ENCODE data around the gene RALGAPA2. TPM values are rescaled to one million over a fixed set of nuclear protein-coding genes. Genes with fewer than 3 reads are reported as not detected.

Gene RALGAPA2
- polyA plus RNA-seq, 1 donor = 33.1 TPM

DNA sequence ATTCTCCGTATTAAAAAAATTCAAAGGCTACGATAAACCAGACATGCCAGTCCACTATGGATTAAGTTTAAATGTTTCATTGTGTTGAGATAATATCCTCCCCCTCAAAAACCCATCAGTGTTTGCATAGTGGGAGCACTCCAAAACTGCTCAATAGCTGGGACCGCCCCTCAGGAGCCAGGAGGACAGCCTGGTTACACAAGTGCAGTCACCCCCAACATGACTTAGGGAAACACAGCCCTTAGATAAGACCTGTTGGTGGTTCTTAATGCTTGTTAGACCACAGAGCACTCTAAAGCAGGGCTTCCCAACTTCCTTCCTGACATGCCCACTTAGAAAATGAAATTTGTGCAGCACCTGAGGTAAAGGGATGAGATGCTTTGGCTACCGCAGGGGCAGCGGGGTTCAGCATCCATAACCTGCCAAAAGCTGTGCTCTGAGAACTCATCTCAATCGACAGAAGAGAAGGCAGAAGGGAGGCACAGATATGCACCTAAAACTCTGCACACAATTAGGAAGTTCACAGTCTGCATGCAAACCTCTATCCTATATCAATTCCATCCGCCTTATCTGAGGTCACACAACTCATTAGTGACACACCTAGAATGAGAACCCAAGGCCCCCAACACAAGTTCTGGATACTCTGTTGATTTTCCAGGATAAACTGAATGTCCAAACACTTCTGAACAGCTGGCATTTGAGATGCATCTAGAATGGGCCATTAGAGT, 74.3 kb downstream of the RALGAPA2 start:
- no peak for DNase-seq
- H3K27ac ChIP-seq (ENCODE audit: low read length) = no peak overlapping the region
- 100% methylated on average over 1 of the region's 7 CpGs for WGBS (ENCODE audit: insufficient coverage, low lambda C conversion rate)
- no peaks in the 10 kb centered on the region for H3K9me3 ChIP-seq (ENCODE audit: control insufficient read depth, low read depth, low read length)
- peaks cover 48% of the 10 kb centered on the region for H3K36me3 ChIP-seq (ENCODE audit: control insufficient read depth, insufficient read depth, low read length)
- H3K27me3 ChIP-seq (ENCODE audit: control insufficient read depth, insufficient read depth, low read length) = no peaks in the 10 kb centered on the region
- H3K4me3 ChIP-seq (ENCODE audit: low read length) = no peak overlapping the region
- no peaks in the 10 kb centered on the region for H3K4me1 ChIP-seq (ENCODE audit: control insufficient read depth, insufficient read depth, low read length)

DNA sequence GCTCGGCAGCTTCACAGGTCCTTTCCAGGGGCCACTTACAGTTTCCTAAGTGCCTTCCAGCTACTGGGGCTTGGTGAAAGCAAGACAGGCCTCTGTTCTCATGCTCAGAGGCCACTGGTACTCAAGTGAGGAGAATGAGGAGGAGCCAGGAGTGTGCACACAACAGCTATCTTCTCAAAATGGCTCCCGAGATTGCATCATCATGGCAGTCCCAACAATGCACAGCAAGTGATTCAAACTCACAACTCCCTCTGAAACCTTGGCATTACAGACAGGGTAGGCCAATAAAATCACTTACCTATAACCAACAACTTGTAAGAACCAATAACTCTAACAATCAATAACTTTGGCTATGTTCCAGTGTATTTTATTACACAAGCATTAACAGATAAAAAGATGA, 77.4 kb downstream of the RALGAPA2 start:
- Histone ChIP-seq H3K36me3 (ENCODE audit: control insufficient read depth, insufficient read depth, low read length) (peaks cover 50% of the 10 kb centered on the region), H3K27me3 (ENCODE audit: control insufficient read depth, insufficient read depth, low read length) (no peaks in the 10 kb centered on the region), H3K4me1 (ENCODE audit: control insufficient read depth, insufficient read depth, low read length) (no peaks in the 10 kb centered on the region), H3K4me3 (ENCODE audit: low read length) (no peak overlapping the region), H3K9me3 (ENCODE audit: control insufficient read depth, low read depth, low read length) (no peaks in the 10 kb centered on the region), H3K27ac (ENCODE audit: low read length) (no peak overlapping the region)
- no peak for DNase-seq
- no CpG with 5 or more reads among the region's 2 CpGs for WGBS (ENCODE audit: insufficient coverage, low lambda C conversion rate)

DNA sequence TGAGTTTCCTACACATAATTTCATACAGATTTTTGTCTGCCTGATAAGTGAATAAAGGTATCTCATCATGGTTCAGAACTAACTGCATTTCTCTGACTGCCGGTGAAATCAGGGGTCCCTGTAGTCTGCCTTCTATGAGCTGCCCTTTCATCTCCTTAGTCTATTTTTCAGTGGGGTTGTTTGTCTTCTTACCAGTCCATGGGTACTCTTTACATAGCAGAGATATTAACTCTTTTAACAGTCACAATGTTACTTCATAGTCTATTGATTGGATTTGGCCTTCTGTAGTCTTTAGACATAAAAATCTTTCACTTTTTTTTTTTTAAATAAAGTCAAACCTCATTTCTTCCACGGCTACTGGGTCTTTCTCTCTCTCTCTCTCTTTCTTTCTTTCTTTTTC, 79.8 kb downstream of the RALGAPA2 start:
- DNase-seq = no peak
- Histone ChIP-seq H3K4me3 (ENCODE audit: low read length) (no peak overlapping the region), H3K27ac (ENCODE audit: low read length) (no peak overlapping the region), H3K9me3 (ENCODE audit: control insufficient read depth, low read depth, low read length) (no peaks in the 10 kb centered on the region), H3K27me3 (ENCODE audit: control insufficient read depth, insufficient read depth, low read length) (no peaks in the 10 kb centered on the region), H3K4me1 (ENCODE audit: control insufficient read depth, insufficient read depth, low read length) (no peaks in the 10 kb centered on the region), H3K36me3 (ENCODE audit: control insufficient read depth, insufficient read depth, low read length) (peaks cover 44% of the 10 kb centered on the region)
- 100% methylated on average over 2 of the region's 2 CpGs for WGBS (ENCODE audit: insufficient coverage, low lambda C conversion rate)

DNA sequence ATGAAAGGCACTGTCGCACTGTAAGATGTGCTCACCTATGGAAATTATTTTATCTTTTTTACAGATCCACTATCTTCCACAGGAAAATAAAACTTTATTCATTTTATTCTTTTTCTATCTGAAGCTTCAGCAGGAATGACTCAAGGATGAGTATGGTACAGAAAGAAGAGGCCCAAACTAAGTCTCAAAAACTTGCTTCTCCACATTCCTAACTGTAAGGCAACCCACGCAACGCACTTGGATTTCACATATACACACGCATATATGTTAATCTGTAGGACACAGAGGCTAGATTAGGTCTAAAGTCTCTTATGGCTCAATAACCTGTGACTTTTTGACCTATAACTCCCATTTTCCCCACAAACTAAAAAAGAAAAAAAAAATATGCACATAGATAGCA, 81.9 kb downstream of the RALGAPA2 start:
- no peak overlapping the region for H3K4me3 ChIP-seq (ENCODE audit: low read length)
- H3K4me1 ChIP-seq (ENCODE audit: control insufficient read depth, insufficient read depth, low read length) = no peaks in the 10 kb centered on the region
- H3K27me3 ChIP-seq (ENCODE audit: control insufficient read depth, insufficient read depth, low read length) = no peaks in the 10 kb centered on the region
- no peak for DNase-seq
- no peak overlapping the region for H3K27ac ChIP-seq (ENCODE audit: low read length)
- peaks cover 49% of the 10 kb centered on the region for H3K36me3 ChIP-seq (ENCODE audit: control insufficient read depth, insufficient read depth, low read length)
- H3K9me3 ChIP-seq (ENCODE audit: control insufficient read depth, low read depth, low read length) = no peaks in the 10 kb centered on the region
- WGBS (ENCODE audit: insufficient coverage, low lambda C conversion rate) = 100% methylated on average over 1 of the region's 4 CpGs

DNA sequence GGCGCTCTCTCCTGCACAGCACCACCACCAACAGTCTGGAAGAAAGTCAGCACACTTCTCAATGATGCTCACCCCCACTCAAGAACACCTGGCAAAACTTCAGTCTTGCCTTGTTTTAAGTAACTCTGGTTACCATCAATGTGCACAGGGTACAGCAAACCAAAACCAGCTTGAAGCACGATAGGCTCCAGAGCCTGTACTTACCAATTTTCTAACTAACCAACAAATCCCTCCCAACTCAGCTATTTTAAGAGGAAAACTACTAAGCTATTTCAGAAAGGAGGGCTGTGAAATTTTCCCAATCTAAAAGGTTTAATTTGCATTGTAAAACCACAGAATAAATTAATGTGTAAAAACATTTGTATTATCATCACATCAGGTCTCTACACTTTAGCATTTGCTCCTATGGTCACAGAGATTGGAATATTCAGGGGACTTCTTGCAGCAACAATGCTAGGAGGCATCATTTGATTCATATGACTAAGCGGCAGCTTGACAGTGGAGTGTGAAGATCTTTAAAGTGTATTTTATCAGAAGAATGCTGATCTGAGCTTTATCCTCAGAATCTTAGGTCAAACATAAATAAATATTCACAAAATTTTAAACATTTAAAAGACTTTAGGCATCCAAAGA, 82.8 kb downstream of the RALGAPA2 start:
- Histone ChIP-seq H3K4me1 (ENCODE audit: control insufficient read depth, insufficient read depth, low read length) (no peaks in the 10 kb centered on the region), H3K27ac (ENCODE audit: low read length) (no peak overlapping the region), H3K4me3 (ENCODE audit: low read length) (no peak overlapping the region), H3K27me3 (ENCODE audit: control insufficient read depth, insufficient read depth, low read length) (no peaks in the 10 kb centered on the region), H3K9me3 (ENCODE audit: control insufficient read depth, low read depth, low read length) (no peaks in the 10 kb centered on the region), H3K36me3 (ENCODE audit: control insufficient read depth, insufficient read depth, low read length) (peaks cover 41% of the 10 kb centered on the region)
- DNase-seq = no peak
- 100% methylated on average over 1 of the region's 3 CpGs for WGBS (ENCODE audit: insufficient coverage, low lambda C conversion rate)

DNA sequence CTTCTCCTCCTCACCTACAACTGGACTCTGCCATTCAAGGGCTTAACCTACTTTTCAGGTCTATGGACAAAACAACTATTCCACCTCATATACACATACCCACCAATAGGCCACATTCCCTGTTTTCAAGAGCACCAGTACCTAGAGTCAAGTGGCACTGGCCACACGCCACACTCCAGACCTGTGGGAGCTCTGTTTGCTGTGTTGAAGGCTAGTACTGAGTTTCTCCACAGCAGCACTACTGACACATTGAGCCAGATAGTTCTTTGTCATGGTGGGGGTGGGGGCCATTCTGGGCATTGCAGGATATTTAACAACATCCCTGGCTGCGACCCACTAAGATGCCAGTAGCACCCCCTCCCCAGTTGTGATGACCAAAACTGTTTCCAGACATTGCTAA, 84.1 kb downstream of the RALGAPA2 start:
- WGBS (ENCODE audit: insufficient coverage, low lambda C conversion rate) = no CpG with 5 or more reads among the region's 2 CpGs
- Histone ChIP-seq H3K27ac (ENCODE audit: low read length) (no peak overlapping the region), H3K36me3 (ENCODE audit: control insufficient read depth, insufficient read depth, low read length) (peaks cover 36% of the 10 kb centered on the region), H3K9me3 (ENCODE audit: control insufficient read depth, low read depth, low read length) (no peaks in the 10 kb centered on the region), H3K4me1 (ENCODE audit: control insufficient read depth, insufficient read depth, low read length) (no peaks in the 10 kb centered on the region), H3K27me3 (ENCODE audit: control insufficient read depth, insufficient read depth, low read length) (no peaks in the 10 kb centered on the region), H3K4me3 (ENCODE audit: low read length) (no peak overlapping the region)
- DNase-seq = no peak

DNA sequence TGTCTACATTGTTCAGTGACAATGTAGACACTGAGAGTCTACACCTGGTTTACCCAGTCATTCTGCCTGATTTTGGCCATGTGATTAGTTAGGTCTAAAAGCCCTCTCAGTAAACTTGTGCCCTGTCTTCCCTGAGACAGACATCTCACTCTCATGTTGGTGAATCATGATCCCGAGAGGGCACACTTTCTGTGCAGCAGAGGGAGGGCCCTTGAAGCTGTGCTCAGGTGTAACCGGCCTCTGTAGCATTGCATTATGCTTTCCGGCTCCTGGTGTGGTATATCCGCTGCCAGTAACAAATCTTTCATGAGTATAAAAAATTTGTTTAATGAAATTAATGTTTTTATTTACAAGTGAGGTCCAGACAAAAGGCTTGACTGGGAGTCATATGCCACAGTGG, 85.0 kb downstream of the RALGAPA2 start:
- Histone ChIP-seq H3K27me3 (ENCODE audit: control insufficient read depth, insufficient read depth, low read length) (no peaks in the 10 kb centered on the region), H3K36me3 (ENCODE audit: control insufficient read depth, insufficient read depth, low read length) (peaks cover 33% of the 10 kb centered on the region), H3K9me3 (ENCODE audit: control insufficient read depth, low read depth, low read length) (no peaks in the 10 kb centered on the region), H3K27ac (ENCODE audit: low read length) (no peak overlapping the region), H3K4me3 (ENCODE audit: low read length) (no peak overlapping the region), H3K4me1 (ENCODE audit: control insufficient read depth, insufficient read depth, low read length) (no peaks in the 10 kb centered on the region)
- no CpG with 5 or more reads among the region's 4 CpGs for WGBS (ENCODE audit: insufficient coverage, low lambda C conversion rate)
- DNase-seq = no peak

DNA sequence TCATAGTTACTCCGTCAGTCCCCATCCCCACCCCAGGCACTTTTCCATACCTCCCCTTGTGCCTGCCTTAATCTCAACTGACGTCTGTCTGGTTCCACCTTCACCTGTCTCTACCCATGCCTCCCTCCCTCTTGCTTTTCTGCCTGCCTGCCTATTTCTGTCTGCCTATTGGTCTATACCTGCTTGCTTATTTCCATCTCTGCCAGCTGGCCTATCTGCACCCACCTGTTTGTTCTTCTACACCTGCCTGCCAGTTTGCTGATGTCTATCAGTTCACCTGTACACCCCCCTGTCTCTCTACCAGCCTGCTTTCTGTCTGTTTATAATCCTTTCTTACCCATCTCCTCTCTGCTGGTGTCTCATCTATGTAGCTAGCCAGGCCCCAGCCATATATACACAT, 87.5 kb downstream of the RALGAPA2 start:
- Histone ChIP-seq H3K4me3 (ENCODE audit: low read length) (no peak overlapping the region), H3K9me3 (ENCODE audit: control insufficient read depth, low read depth, low read length) (no peaks in the 10 kb centered on the region), H3K4me1 (ENCODE audit: control insufficient read depth, insufficient read depth, low read length) (no peaks in the 10 kb centered on the region), H3K27ac (ENCODE audit: low read length) (no peak overlapping the region), H3K36me3 (ENCODE audit: control insufficient read depth, insufficient read depth, low read length) (peaks cover 37% of the 10 kb centered on the region), H3K27me3 (ENCODE audit: control insufficient read depth, insufficient read depth, low read length) (no peaks in the 10 kb centered on the region)
- WGBS (ENCODE audit: insufficient coverage, low lambda C conversion rate) = 83% methylated on average over 1 of the region's 2 CpGs
- DNase-seq = no peak

DNA sequence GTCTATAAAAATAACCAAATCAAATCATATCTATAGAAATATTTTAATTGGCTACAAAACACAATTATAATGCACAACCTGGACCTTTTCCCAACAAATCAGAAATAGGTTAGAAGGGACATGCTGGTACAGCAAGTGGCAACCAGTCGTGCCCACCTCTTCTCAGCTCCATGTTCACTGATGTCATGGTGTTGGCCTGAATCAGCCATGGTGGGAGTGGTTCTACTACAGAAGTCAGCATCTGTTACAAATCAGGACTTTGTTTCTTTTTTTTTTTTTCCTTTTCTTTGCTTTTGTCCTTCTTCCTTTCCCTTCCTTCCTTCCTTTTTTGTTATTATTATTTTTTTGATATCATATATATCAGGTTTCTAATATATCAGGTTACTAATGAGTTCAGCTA, 91.2 kb downstream of the RALGAPA2 start:
- no peak for DNase-seq
- no peaks in the 10 kb centered on the region for H3K4me1 ChIP-seq (ENCODE audit: control insufficient read depth, insufficient read depth, low read length)
- no peak overlapping the region for H3K27ac ChIP-seq (ENCODE audit: low read length)
- no CpG with 5 or more reads among the region's 1 CpG for WGBS (ENCODE audit: insufficient coverage, low lambda C conversion rate)
- H3K4me3 ChIP-seq (ENCODE audit: low read length) = no peak overlapping the region
- H3K36me3 ChIP-seq (ENCODE audit: control insufficient read depth, insufficient read depth, low read length) = peaks cover 22% of the 10 kb centered on the region
- no peaks in the 10 kb centered on the region for H3K27me3 ChIP-seq (ENCODE audit: control insufficient read depth, insufficient read depth, low read length)
- no peaks in the 10 kb centered on the region for H3K9me3 ChIP-seq (ENCODE audit: control insufficient read depth, low read depth, low read length)

DNA sequence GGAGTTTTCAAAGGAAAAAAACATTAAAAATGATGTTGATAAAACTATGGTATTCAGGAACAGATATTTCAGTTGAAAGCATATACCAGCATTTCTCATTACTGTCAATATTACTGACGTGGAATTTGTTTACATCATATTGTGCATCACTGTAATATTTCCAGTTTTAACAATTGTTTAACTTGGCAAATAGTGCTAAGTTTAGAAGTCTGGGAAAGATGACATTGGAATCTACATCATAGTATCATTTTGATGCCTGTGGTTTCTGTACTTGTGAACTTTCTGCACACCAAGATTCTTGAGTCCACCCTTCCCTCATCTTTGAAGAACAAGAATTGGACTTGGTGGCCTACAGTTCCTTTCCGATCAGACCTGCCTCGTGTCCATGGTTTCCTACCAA, 98.1 kb downstream of the RALGAPA2 start:
- H3K4me1 ChIP-seq (ENCODE audit: control insufficient read depth, insufficient read depth, low read length) = no peaks in the 10 kb centered on the region
- DNase-seq = no peak
- no peaks in the 10 kb centered on the region for H3K9me3 ChIP-seq (ENCODE audit: control insufficient read depth, low read depth, low read length)
- no peaks in the 10 kb centered on the region for H3K27me3 ChIP-seq (ENCODE audit: control insufficient read depth, insufficient read depth, low read length)
- 100% methylated on average over 1 of the region's 3 CpGs for WGBS (ENCODE audit: insufficient coverage, low lambda C conversion rate)
- no peak overlapping the region for H3K4me3 ChIP-seq (ENCODE audit: low read length)
- peaks cover 34% of the 10 kb centered on the region for H3K36me3 ChIP-seq (ENCODE audit: control insufficient read depth, insufficient read depth, low read length)
- H3K27ac ChIP-seq (ENCODE audit: low read length) = no peak overlapping the region

DNA sequence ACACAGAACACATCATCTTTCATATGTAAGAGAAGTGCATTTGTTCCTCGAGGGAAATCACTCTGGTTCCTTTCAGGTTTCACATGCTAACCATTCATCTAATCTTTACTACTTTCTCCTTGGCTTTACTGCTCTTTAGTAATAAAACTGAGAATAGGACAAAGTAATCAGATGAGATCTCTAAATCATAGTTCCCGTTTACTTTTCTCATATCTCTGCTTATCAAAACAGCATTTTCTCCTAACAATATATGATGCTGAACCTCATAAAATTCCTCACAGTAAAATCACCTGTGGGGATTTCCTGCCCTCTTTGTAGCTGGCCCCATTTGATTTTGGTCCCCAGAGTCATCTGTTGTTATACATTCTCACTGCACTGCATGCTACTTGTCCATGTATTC, 100.2 kb downstream of the RALGAPA2 start:
- no peak overlapping the region for H3K27ac ChIP-seq (ENCODE audit: low read length)

More for the DNA sequence above, 100.2 kb downstream of the RALGAPA2 start:
- H3K27me3 ChIP-seq (ENCODE audit: control insufficient read depth, insufficient read depth, low read length) = no peaks in the 10 kb centered on the region
- H3K9me3 ChIP-seq (ENCODE audit: control insufficient read depth, low read depth, low read length) = no peaks in the 10 kb centered on the region
- DNase-seq = no peak
- no peaks in the 10 kb centered on the region for H3K4me1 ChIP-seq (ENCODE audit: control insufficient read depth, insufficient read depth, low read length)
- no CpG with 5 or more reads among the region's 2 CpGs for WGBS (ENCODE audit: insufficient coverage, low lambda C conversion rate)
- peaks cover 26% of the 10 kb centered on the region for H3K36me3 ChIP-seq (ENCODE audit: control insufficient read depth, insufficient read depth, low read length)
- no peak overlapping the region for H3K4me3 ChIP-seq (ENCODE audit: low read length)
